NK-92 treated with Interleukin-12 subunit alpha and Interleukin-12 subunit beta, amount 100 ng/mL, for 24 hours (cell line): ENCODE measurements around the gene INPP5A.

Source experiments
- DNase-seq: peaks from one replicate; lab custom pipeline; 2025; lab: John Stamatoyannopoulos, UW

The INPP5A gene

GRCh38 chr10:132804785-132805426 is 267.3 kb downstream of the INPP5A start:
- DNase-seq: no peak

GRCh38 chr10:132805599-132805998 is 268.0 kb downstream of the INPP5A start:
- DNase-seq: no peak

GRCh38 chr10:132806110-132806509 is 268.5 kb downstream of the INPP5A start:
- DNase-seq: no peak

GRCh38 chr10:132806561-132807003 is 269.0 kb downstream of the INPP5A start:
- no peak for DNase-seq

DNA sequence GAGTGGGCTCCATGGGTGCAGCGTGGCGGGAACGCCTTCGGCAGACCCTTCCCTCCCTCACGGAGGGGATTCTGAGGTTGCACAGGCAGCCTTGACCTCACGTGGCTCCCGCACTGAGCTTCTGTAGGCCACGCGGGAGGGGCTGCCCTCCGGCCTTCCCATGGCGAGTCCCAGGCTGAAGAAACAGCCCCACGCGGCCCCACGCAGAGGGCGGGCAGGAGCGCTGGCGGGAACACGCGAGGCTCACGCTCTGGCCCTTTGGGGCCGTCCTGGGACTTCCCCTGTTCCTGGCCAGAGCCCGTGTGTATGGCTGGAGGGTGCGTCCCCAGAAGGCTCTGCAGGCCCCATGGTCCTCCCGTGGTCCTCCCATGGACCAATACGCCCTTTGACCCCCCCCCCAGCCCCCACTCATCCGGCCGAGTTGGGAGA is 270.0 kb downstream of the INPP5A start:
- DNase-seq: no peak

GRCh38 chr10:132808383-132809231 is 271.0 kb downstream of the INPP5A start:
- DNase-seq: no peak

DNA sequence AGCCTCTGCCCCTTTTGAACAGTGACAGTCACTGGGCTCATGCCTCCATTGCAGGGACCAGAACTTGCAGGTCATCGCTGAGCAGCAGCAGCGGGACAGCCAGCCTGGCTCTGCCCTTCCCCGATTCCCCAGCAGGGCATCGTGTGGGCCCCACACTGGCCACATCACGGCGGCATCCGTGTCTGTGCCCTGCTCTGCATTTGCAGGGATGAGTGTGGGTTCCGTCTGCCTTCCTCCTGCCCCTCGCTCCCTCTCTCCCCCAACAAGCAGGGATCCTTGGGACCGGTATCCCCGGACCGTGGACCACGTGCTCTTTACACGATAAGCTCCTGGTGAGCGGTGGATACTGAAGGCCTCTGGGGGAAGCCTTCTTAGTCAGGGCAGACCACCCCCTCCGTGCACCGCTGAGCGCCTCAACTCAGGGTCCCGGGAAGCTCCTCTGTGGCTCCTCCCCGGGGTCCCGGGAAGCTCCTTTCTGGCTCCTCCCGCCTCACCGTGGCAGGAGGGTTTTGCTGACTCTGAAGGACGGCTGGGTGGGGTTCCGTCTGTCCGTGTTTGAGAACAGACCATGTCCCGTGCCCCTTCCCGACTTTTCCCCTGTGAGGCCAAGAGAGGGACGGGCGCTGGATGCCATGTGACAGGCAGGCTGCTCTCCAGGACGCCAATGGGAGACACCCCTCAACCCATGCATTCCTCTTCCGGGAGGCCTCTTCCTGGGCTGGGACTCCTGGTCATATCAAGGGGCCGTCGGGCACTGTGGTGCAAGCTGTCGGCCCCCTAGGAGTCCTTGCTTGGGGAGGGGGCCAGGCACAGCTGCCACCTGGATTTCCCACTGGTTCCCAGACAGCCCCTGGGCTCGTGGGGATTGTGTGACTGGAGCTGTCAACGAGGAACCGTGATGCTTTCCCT is 271.9 kb downstream of the INPP5A start:
- no peak for DNase-seq

- no peak for DNase-seq
These were observed 272.7 kb downstream of the INPP5A start for GRCh38 chr10:132810141-132810806.

DNA sequence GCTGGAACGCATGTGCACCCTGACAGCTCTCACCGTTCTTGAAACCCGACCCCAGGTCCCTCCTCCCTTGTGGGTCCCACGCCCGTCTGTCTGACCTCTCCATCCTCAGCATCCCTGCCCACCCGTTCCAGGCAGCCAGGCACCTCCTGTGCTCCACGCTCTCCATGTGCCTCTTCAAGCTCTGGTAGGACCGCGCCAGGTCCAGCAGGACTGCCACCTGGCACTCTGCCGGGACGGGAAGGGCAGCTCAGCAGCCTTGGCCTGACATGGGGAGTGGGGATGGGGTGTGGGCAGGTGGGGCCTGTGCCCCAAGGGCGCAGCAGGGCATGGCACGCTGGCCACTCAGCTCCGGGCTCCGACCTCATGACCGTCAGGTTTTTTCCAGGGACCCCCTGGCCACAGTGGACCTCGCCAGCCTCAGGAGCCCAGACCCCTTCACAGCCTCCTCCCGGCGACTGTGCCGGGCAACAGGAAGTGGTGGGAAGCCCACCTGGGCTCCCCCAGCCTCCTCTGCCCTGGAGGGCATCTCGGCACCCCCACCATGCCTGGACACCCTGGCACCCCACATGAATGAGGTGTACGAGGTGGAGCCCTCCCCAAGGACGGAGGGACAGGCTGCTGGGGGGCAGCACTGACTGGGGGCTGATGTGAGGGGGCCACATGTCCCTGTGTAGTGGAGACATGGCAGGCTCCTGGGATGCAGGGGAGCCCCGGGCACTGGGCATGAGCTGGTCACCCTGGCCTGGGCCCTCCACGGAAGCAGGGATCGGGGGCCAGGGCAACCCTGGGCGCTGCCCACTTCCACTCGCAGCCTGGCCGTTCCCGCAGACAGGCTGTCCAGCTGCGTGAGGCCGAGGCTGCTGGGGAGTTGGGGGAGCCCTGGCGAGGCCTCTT is 273.5 kb downstream of the INPP5A start:
- no peak for DNase-seq

GRCh38 chr10:132811891-132812481 is 274.4 kb downstream of the INPP5A start:
- no peak for DNase-seq

DNA sequence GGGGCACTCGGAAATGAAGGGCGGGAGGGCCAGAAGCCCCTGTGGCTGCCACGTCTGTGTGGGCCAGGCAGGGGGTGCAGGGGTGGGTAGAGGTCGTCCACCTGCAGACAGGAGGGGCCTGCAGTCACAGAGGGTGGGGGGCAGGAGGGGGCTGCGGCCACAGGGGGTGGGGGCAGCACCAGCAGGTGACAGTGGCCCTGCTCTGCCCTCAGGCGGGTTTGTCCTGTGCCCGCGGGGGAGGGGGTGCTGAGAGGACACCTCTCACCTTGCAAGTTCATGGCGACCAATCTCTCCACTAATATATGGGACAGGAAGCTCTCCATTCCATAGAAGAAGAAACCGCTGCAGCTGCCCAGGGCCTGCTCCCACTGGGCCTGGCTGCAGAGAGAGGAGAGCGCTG is 274.9 kb downstream of the INPP5A start:
- no peak for DNase-seq

- DNase-seq: no peak
These were observed 275.4 kb downstream of the INPP5A start for GRCh38 chr10:132813001-132813401.

- DNase-seq: no peak
These were observed 276.2 kb downstream of the INPP5A start for GRCh38 chr10:132813560-132814468.

GRCh38 chr10:132814469-132814856 is 276.9 kb downstream of the INPP5A start:
- no peak for DNase-seq

DNA sequence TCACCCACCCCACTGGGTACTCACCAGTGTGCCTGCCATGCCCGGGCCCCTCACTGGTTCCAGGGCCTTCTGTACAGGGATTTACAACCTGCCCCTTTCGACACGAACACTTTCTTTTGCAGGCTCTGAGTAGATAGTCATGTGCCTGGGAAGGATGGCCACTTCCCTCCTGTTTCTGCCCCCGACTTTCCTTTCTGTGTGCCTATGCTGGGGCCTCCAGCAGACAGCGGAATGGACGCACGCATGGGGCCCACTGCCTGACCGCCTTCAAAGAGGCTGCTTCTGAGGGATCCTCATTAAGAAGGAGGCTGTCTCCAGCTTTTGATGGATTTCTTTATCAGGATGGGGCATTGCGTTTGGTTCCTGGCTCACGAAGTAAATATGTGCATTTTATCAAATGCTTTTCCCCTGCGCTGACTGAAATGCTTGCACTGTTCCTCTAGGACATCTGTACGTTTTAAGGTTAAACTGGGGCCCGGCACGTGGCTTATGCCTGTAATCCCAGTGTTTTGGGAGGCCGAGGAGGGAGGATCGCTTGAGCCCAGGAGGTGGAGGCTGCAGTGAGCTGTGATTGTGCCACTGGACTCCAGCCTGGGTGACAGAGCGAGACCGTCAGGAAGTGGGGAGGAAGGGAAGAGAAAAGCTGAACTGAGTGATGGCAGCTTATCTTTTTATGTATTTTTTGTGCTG is 277.7 kb downstream of the INPP5A start:
- DNase-seq: no peak

DNA sequence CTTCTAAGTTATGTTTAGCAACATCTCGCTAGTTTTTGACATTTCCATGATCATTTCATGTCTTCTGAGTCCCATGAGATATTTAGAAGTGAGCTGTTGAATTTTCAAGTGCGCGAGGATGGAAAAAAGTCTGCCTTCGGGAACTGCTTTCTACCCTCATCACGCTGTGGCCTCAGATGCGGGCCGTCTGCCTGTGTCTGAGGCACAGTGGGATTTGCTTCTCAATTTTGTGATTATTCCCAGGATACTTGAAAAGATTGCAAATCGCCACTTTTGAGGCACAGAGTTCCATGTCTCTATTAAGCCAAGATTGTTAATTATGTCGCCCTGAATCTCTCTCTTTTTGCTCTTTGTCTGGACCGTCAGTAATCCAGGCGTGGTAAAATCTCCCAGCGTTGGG is 279.1 kb downstream of the INPP5A start:
- no peak for DNase-seq

- no peak for DNase-seq
These were observed 280.2 kb downstream of the INPP5A start for GRCh38 chr10:132817701-132818211.

GRCh38 chr10:132820056-132820455 is 282.5 kb downstream of the INPP5A start:
- DNase-seq: no peak
